B cell (primary cell): ENCODE measurements around the gene CMTM5.

ENCODE experiments used
- CTCF ChIP-seq: fragments of 200-600 bp; IDR thresholded peaks from one replicate; pipeline ENCODE4 v1.8.0; 2022; ENCODE audit warnings: antibody characterized with exemption, mild to moderate bottlenecking
- EZH2 ChIP-seq: IDR thresholded peaks from 2 replicates; pipeline ENCODE4 v1.6.1; 2012; ENCODE audit warnings: borderline replicate concordance, low read depth, mild to moderate bottlenecking, moderate library complexity, low read length; ENCODE audit not compliant: insufficient read depth, poor library complexity, severe bottlenecking

- TF ChIP-seq CTCF (no peak), EZH2 (no peak)
These were observed 30.0 kb upstream of the CMTM5 start for GRCh38 chr14:23346693-23347405.
